Measurements from ENCODE around the gene EQTN. TPM values are rescaled to one million over a fixed set of nuclear protein-coding genes. Genes with fewer than 3 reads are reported as not detected.

The EQTN gene
- total RNA-seq, 3 donors from 2014 or later = 0.73 to 0.98 TPM; not detected in 1

DNA sequence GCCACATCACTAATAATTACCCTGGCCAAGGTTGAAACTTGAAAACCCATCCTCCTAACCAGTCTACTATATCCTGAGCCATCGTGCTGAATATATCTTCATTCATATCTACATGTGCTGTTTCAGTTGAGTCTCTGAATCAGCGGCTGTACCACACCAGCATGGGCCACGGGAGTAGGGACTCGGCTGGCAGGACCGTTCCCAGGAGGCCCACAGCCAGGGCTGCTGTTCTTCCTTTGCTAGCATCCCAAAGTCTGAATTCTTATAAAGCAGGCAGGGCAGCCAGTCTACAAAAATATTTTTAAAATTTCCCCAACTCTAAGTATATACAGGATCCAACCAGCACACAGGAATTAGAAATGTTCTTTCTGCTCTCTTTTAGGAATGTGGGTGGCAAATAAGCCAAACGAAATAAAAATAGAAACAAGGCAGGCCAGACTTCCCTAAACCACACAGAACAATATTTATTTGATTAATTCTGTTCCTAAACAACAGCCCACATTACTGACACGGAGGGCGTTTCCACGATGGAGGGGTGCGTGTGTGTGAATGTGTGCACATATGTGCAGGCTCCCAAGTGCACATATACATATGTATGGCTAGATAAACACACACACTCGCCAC lies 42.8 kb upstream of the EQTN start:
- H3K27ac ChIP-seq = peak overlapping the region; percentile 71 to 89
- DNase-seq (ENCODE audit: low spot score in 2 of 2) = no peak
- no peaks in the 10 kb centered on the region for H3K36me3 ChIP-seq
- no peaks in the 10 kb centered on the region for H3K9me3 ChIP-seq
- H3K4me1 ChIP-seq = peaks cover 7 to 23% of the 10 kb centered on the region in 2 donors
- intact Hi-C loops (cut with DNase I; ENCODE audit: low total_unique reads) = loop anchor here (10.0 kb wide), 1 partner anchor 205 kb away; no protein-coding TSS in a partner anchor
- TF ChIP-seq POLR2AphosphoS5 (IDR thresholded peaks at IDR 0.05) (no peak), POLR2A (IDR thresholded peaks at IDR 0.05) (no peak)
- TF ChIP-seq, protein P1, sequence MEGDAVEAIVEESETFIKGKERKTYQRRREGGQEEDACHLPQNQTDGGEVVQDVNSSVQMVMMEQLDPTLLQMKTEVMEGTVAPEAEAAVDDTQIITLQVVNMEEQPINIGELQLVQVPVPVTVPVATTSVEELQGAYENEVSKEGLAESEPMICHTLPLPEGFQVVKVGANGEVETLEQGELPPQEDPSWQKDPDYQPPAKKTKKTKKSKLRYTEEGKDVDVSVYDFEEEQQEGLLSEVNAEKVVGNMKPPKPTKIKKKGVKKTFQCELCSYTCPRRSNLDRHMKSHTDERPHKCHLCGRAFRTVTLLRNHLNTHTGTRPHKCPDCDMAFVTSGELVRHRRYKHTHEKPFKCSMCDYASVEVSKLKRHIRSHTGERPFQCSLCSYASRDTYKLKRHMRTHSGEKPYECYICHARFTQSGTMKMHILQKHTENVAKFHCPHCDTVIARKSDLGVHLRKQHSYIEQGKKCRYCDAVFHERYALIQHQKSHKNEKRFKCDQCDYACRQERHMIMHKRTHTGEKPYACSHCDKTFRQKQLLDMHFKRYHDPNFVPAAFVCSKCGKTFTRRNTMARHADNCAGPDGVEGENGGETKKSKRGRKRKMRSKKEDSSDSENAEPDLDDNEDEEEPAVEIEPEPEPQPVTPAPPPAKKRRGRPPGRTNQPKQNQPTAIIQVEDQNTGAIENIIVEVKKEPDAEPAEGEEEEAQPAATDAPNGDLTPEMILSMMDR (IDR thresholded peaks at IDR 0.05) = no peak
- no peak overlapping the region for H3K4me3 ChIP-seq
- H3K27me3 ChIP-seq = no peaks in the 10 kb centered on the region

DNA sequence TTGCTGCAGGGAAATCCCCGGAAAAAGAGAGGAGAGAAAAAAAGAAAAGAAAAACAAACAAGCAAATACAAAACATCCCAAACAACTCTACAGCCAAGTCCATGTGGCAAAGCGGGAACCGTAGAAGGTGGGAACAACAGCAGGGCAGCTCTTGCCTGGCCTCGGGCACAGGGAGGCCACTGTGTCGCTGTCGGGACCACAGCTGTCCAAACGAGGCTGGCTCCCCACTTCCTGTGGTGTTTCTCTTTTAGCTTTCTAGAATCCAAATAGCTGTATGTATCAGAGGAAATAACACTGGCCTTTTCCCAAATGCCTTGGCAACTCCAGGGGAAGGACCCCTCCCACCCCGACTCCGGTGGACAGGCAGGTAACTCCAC lies 41.6 kb upstream of the EQTN start:
- DNase-seq (ENCODE audit: low spot score in 2 of 2) = no peak
- no peaks in the 10 kb centered on the region for H3K36me3 ChIP-seq
- peaks cover 7 to 23% of the 10 kb centered on the region in 2 donors for H3K4me1 ChIP-seq
- peak overlapping the region; percentile 71 to 89 for H3K27ac ChIP-seq
- no peaks in the 10 kb centered on the region for H3K9me3 ChIP-seq
- intact Hi-C loops (cut with DNase I; ENCODE audit: low total_unique reads) = loop anchor here (10.0 kb wide), 1 partner anchor 206 kb away; no protein-coding TSS in a partner anchor
- H3K27me3 ChIP-seq = no peaks in the 10 kb centered on the region
- peak overlapping the region in 1 of 3 donors; percentile 37 for H3K4me3 ChIP-seq
- no peak for TF ChIP-seq POLR2A (IDR thresholded peaks at IDR 0.05)
- TF ChIP-seq, protein P1 (IDR thresholded peaks at IDR 0.05) = no peak
- no peak for TF ChIP-seq POLR2AphosphoS5 (IDR thresholded peaks at IDR 0.05)

DNA sequence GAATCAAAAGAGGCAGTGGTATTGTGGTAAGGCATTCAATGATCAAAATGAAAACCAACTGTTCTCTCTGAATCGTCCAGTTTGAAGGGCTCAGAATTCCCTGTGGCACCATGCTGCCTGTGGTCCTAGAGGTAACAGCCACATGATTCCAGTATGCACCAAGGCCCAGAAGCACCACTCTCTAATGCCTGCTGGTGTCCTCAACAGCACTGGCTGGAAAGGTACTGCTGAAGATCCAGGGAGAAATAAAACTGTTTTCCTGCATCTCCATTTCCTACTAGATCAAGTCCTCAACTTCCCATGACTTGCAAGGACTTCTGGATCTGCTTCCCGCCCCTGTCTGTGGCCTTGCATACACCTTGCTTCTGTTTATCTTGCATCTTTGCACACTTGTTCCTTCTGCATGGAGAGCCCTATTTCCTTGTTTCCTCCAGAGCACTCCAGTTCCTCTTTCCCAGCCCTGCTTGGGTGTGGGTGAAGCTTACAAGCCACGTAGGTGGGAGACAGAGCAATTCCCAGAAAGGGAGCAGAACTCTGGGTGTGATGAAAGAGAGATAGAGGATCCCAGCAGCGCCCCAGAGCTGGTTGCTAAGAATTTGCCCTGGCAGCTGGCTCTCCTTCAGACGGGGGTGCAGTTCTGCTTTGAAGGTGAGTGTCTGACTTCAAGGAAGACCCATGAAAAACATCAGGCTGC lies 41.0 kb upstream of the EQTN start:
- peak overlapping the region; percentile 71 to 89 for H3K27ac ChIP-seq
- H3K4me3 ChIP-seq = peak overlapping the region in 1 of 3 donors; percentile 37
- H3K4me1 ChIP-seq = peaks cover 7 to 23% of the 10 kb centered on the region in 2 donors
- TF ChIP-seq POLR2AphosphoS5 (IDR thresholded peaks at IDR 0.05) (no peak), POLR2A (IDR thresholded peaks at IDR 0.05) (no peak)
- TF ChIP-seq, protein P1 (IDR thresholded peaks at IDR 0.05) = no peak
- no peak for DNase-seq (ENCODE audit: low spot score in 2 of 2)
- intact Hi-C loops (cut with DNase I; ENCODE audit: low total_unique reads) = loop anchor here (10.0 kb wide), 1 partner anchor 207 kb away; no protein-coding TSS in a partner anchor
- no peaks in the 10 kb centered on the region for H3K27me3 ChIP-seq
- no peaks in the 10 kb centered on the region for H3K9me3 ChIP-seq
- H3K36me3 ChIP-seq = no peaks in the 10 kb centered on the region

DNA sequence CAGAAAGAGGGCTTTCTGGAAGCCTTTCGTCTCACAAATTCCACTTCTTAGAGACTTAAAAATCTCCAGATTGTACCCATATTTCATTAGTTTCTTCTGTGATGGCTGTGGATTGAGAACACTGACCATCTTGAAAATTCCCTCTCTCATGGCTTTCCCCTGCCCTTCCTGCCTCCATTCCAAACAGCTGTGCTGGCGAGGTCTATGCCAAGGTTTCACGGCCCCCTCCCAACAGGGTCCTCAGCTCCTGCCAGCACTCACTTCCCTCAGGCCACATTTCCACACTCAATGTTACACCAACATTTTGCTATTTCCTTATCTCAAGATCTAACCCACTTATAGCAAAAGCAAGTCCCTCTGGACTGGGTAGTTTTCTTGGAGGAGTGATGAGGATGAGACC lies 40.3 kb upstream of the EQTN start:
- TF ChIP-seq, protein P1 (IDR thresholded peaks at IDR 0.05) = no peak
- TF ChIP-seq POLR2A (IDR thresholded peaks at IDR 0.05) = no peak
- TF ChIP-seq POLR2AphosphoS5 (IDR thresholded peaks at IDR 0.05) = no peak
- H3K4me3 ChIP-seq = no peak overlapping the region
- DNase-seq (ENCODE audit: low spot score in 2 of 2) = no peak
- intact Hi-C loops (cut with DNase I; ENCODE audit: low total_unique reads) = loop anchor here (10.0 kb wide), 1 partner anchor 208 kb away; no protein-coding TSS in a partner anchor
- H3K27ac ChIP-seq = peak overlapping the region; percentile 71 to 89
- peaks cover 7 to 23% of the 10 kb centered on the region in 2 donors for H3K4me1 ChIP-seq
- H3K36me3 ChIP-seq = no peaks in the 10 kb centered on the region
- H3K27me3 ChIP-seq = no peaks in the 10 kb centered on the region
- no peaks in the 10 kb centered on the region for H3K9me3 ChIP-seq

DNA sequence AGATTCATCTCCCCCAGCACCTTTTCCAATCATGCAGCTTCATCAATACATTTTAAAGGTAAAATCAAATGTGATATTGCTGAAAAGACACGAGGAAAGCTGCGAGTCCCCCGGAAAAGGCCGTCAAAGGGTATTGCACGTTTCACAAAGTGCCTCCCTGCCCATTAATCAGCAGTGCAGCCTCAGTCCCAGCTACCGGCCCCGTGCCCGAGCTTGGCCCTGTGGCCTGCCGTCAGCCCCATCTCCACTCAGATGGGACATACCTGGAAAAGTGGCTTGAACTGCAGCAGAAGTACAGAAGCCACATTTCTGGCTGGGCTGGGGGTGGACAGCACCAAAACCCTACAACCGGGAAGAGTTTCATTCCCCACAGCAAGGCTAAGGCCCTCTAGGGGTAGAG lies 39.9 kb upstream of the EQTN start:
- no peak for TF ChIP-seq POLR2AphosphoS5 (IDR thresholded peaks at IDR 0.05)
- TF ChIP-seq, protein P1 (IDR thresholded peaks at IDR 0.05) = no peak
- no peak for TF ChIP-seq POLR2A (IDR thresholded peaks at IDR 0.05)
- intact Hi-C loops (cut with DNase I; ENCODE audit: low total_unique reads) = loop anchor here (10.0 kb wide), 1 partner anchor 208 kb away; no protein-coding TSS in a partner anchor
- Histone ChIP-seq H3K27ac (peak overlapping the region; percentile 71 to 89), H3K4me3 (no peak overlapping the region), H3K36me3 (no peaks in the 10 kb centered on the region), H3K4me1 (peaks cover 7 to 23% of the 10 kb centered on the region in 2 donors), H3K27me3 (no peaks in the 10 kb centered on the region), H3K9me3 (no peaks in the 10 kb centered on the region)
- DNase-seq (ENCODE audit: low spot score in 2 of 2) = no peak
